Measurements from ENCODE around the gene CHAC2. TPM values are rescaled to one million over a fixed set of nuclear protein-coding genes. Genes with fewer than 3 reads are reported as not detected.
A peak's percentile ranks its signal among the peaks of the same experiment; 100 is the strongest.

Gene CHAC2
- total and polyA plus RNA-seq, 2 of the 13 experiments (the other 11 are each of a cell fraction or from before 2014, with no cell fraction given) = 1.7 to 10.7 TPM

DNA sequence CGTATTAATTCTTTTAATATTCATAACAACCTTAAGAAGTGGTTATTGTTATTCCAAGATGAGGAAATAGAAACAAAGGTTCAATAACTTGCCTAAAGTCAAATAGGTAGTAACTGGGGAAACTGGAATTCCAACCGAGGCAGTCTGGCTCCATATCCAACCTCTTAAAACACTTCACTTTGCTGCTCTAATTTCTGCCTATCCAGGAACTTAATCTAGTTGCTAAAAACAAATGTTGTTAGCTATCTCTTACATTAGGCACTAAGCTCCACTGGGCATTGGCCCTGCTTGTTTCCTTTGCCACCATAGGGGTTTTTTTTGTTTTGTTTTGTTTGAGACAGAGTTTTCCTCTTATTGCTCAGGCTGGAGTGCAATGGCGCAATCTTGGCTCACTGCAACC is 44.0 kb downstream of the CHAC2 start:
- intact Hi-C loops (cut with micrococcal nuclease; ENCODE audit: unreplicated experiment) (no loop called here), in situ Hi-C loops (cut with HindIII; ENCODE audit: extremely low pct_ligation_motif_present, low pct_unique_long_range_greater_than_20kb) (no loop called here)
- POLR2A ChIA-PET = no interaction called here
- Histone ChIP-seq H3K27ac (ENCODE audit: extremely low read length, insufficient read depth, low read length) (no peak overlapping the region), H3K4me1 (ENCODE audit: insufficient read depth, low read length) (0 out of 2 replicates have a peak, but pooled peaks cover 6% of the 10 kb centered on the region), H3K4me2 (ENCODE audit: low read depth, low read length) (no peak overlapping the region), H4K20me1 (ENCODE audit: insufficient read depth, low read length) (no peaks in the 10 kb centered on the region), H3K27me3 (ENCODE audit: control insufficient read depth in 1 of 2, insufficient read depth in 2 of 2, low read length in 2 of 2) (no peaks in the 10 kb centered on the region), H3K9ac (ENCODE audit: insufficient read depth, low read depth, low read length) (no peak overlapping the region), H3K9me3 (ENCODE audit: low read length) (no peaks in the 10 kb centered on the region), H3K79me2 (ENCODE audit: insufficient read depth, low read length) (no peaks in the 10 kb centered on the region), H2AFZ (ENCODE audit: low read length) (no peak overlapping the region), H3K36me3 (replicated peaks in 1 of 2; ENCODE audit: control insufficient read depth in 1 of 2, insufficient read depth in 2 of 2, low read length in 2 of 2) (peaks cover 20 to 89% of the 10 kb centered on the region in 2 experiments), H3K4me3 (replicated peaks in 1 of 3; ENCODE audit: insufficient read depth in 1 of 3, low read depth in 2 of 3, low read length in 3 of 3) (no peak overlapping the region)
- FAIRE-seq = no peak
- no peak for ATAC-seq
- no peak for DNase-seq (ENCODE audit: low spot score)
- no peak for TF ChIP-seq SMARCC2 (IDR thresholded peaks at IDR 0.05)
- no peak for TF ChIP-seq ZNF75D (CRISPR knock-in tag; IDR thresholded peaks at IDR 0.05; ENCODE audit: borderline replicate concordance)
- TF ChIP-seq, protein P1, sequence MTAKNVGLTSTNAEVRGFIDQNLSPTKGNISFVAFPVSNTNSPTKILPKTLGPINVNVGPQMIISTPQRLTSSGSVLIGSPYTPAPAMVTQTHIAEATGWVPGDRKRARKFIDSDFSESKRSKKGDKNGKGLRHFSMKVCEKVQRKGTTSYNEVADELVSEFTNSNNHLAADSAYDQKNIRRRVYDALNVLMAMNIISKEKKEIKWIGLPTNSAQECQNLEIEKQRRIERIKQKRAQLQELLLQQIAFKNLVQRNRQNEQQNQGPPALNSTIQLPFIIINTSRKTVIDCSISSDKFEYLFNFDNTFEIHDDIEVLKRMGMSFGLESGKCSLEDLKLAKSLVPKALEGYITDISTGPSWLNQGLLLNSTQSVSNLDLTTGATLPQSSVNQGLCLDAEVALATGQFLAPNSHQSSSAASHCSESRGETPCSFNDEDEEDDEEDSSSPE (CRISPR knock-in tag; IDR thresholded peaks at IDR 0.05) = no peak
- no peak for TF ChIP-seq GATA4 (IDR thresholded peaks at IDR 0.05; ENCODE audit: borderline replicate concordance, low read depth)
- TF ChIP-seq CENPT (CRISPR knock-in tag; IDR thresholded peaks at IDR 0.05; ENCODE audit: low read depth) = no peak
- TF ChIP-seq SP140L (CRISPR knock-in tag; IDR thresholded peaks at IDR 0.05; ENCODE audit: borderline replicate concordance) = no peak
- no peak for TF ChIP-seq NR1H2 (CRISPR knock-in tag; IDR thresholded peaks at IDR 0.05; ENCODE audit: borderline replicate concordance, low read depth)
- no peak for TF ChIP-seq BRD4 (CRISPR knock-in tag; IDR thresholded peaks at IDR 0.05)
- TF ChIP-seq SMC3 (IDR thresholded peaks at IDR 0.05; ENCODE audit: low read length) = no peak
- 98% methylated on average over 3 of the region's 3 CpGs for WGBS (ENCODE audit: low lambda C conversion rate)
- CTCF ChIA-PET (ENCODE audit: low intra/inter-chr PET ratio, low total read pairs) = no interaction called here
- BruUV-seq (replicated peaks) = no TSS peak

DNA sequence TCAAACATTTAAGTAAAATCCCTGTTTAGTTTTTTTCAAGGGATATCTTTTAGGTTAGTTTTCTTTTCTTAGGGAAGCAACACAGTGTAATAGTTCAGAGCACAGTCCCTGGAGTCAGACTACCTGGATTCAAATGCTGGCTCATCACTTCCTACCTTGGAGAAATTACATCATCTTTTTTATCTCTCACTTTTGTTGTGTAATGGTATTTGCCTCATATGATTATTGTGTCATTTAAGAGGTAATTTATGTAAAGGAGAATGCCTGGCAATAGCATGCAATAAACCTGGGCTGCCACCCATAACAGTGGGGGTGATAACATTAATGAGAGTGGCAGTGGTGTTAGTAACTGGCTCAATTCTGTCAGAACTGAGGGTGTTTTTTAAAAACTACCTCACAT is 45.5 kb downstream of the CHAC2 start:
- no peaks in the 10 kb centered on the region for H3K9me3 ChIP-seq (ENCODE audit: low read length)
- H3K4me3 ChIP-seq (replicated peaks in 1 of 3; ENCODE audit: insufficient read depth in 1 of 3, low read depth in 2 of 3, low read length in 3 of 3) = no peak overlapping the region
- H2AFZ ChIP-seq (ENCODE audit: low read length) = no peak overlapping the region
- peaks cover 14 to 83% of the 10 kb centered on the region in 2 experiments for H3K36me3 ChIP-seq (replicated peaks in 1 of 2; ENCODE audit: control insufficient read depth in 1 of 2, insufficient read depth in 2 of 2, low read length in 2 of 2)
- 0 out of 2 replicates have a peak, but pooled peaks cover 6% of the 10 kb centered on the region for H3K4me1 ChIP-seq (ENCODE audit: insufficient read depth, low read length)
- no peak overlapping the region for H3K9ac ChIP-seq (ENCODE audit: insufficient read depth, low read depth, low read length)
- no peaks in the 10 kb centered on the region for H3K27me3 ChIP-seq (ENCODE audit: control insufficient read depth in 1 of 2, insufficient read depth in 2 of 2, low read length in 2 of 2)
- POLR2A ChIA-PET = no interaction called here
- DNase-seq (ENCODE audit: low spot score) (no peak), FAIRE-seq (no peak), ATAC-seq (no peak)
- CTCF ChIA-PET (ENCODE audit: low intra/inter-chr PET ratio, low total read pairs) = no interaction called here
- no peak overlapping the region for H3K4me2 ChIP-seq (ENCODE audit: low read depth, low read length)
- in situ Hi-C loops (cut with HindIII; ENCODE audit: extremely low pct_ligation_motif_present, low pct_unique_long_range_greater_than_20kb) = no loop called here
- BruUV-seq (replicated peaks) = no TSS peak
- intact Hi-C loops (cut with micrococcal nuclease; ENCODE audit: unreplicated experiment) = no loop called here
- H3K27ac ChIP-seq (ENCODE audit: extremely low read length, insufficient read depth, low read length) = no peak overlapping the region
- H3K79me2 ChIP-seq (ENCODE audit: insufficient read depth, low read length) = no peaks in the 10 kb centered on the region
- no peaks in the 10 kb centered on the region for H4K20me1 ChIP-seq (ENCODE audit: insufficient read depth, low read length)
- TF ChIP-seq NFKBIZ (CRISPR knock-in tag; IDR thresholded peaks at IDR 0.05) (no peak), IKZF4 (CRISPR knock-in tag; IDR thresholded peaks at IDR 0.05; ENCODE audit: borderline replicate concordance, low read depth, not compliant biosample characterization) (no peak), ATF7 (IDR thresholded peaks at IDR 0.05) (peak; percentile 58; the same call in 1 of the 2 replicates), ATF7 (CRISPR knock-in tag; IDR thresholded peaks at IDR 0.05) (no peak), ZMYM4 (CRISPR knock-in tag; IDR thresholded peaks at IDR 0.05) (no peak), REPIN1 (CRISPR knock-in tag; IDR thresholded peaks at IDR 0.05; ENCODE audit: borderline replicate concordance, low read depth) (no peak), POLR2AphosphoS2 (IDR thresholded peaks at IDR 0.05; ENCODE audit: low read depth, low read length) (no peak), ZNF839 (CRISPR knock-in tag; IDR thresholded peaks at IDR 0.05; ENCODE audit: borderline replicate concordance) (no peak)
- TF ChIP-seq, protein P2, sequence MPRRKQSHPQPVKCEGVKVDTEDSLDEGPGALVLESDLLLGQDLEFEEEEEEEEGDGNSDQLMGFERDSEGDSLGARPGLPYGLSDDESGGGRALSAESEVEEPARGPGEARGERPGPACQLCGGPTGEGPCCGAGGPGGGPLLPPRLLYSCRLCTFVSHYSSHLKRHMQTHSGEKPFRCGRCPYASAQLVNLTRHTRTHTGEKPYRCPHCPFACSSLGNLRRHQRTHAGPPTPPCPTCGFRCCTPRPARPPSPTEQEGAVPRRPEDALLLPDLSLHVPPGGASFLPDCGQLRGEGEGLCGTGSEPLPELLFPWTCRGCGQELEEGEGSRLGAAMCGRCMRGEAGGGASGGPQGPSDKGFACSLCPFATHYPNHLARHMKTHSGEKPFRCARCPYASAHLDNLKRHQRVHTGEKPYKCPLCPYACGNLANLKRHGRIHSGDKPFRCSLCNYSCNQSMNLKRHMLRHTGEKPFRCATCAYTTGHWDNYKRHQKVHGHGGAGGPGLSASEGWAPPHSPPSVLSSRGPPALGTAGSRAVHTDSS (CRISPR knock-in tag; conservative IDR thresholded peaks at IDR 0.05) = no peak
- TF ChIP-seq, protein P3, sequence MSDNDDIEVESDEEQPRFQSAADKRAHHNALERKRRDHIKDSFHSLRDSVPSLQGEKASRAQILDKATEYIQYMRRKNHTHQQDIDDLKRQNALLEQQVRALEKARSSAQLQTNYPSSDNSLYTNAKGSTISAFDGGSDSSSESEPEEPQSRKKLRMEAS (IDR thresholded peaks at IDR 0.05) = no peak
